HG03095 (cell line): Measurements from ENCODE around the gene IRF1.
"Not testable (repeated sequence)": the region's sequence is repeated elsewhere in the genome, so short reads cannot be mapped to it uniquely, and the experiment has no call there.

ENCODE experiments used
- ATAC-seq: cut with Tn5 transposase; IDR thresholded peaks from one replicate; pipeline ENCODE4 v1.9.1; 2021; ENCODE audit warnings: moderate library complexity; ENCODE audit not compliant: unreplicated experiment

IRF1 gene, protein sequence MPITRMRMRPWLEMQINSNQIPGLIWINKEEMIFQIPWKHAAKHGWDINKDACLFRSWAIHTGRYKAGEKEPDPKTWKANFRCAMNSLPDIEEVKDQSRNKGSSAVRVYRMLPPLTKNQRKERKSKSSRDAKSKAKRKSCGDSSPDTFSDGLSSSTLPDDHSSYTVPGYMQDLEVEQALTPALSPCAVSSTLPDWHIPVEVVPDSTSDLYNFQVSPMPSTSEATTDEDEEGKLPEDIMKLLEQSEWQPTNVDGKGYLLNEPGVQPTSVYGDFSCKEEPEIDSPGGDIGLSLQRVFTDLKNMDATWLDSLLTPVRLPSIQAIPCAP

DNA sequence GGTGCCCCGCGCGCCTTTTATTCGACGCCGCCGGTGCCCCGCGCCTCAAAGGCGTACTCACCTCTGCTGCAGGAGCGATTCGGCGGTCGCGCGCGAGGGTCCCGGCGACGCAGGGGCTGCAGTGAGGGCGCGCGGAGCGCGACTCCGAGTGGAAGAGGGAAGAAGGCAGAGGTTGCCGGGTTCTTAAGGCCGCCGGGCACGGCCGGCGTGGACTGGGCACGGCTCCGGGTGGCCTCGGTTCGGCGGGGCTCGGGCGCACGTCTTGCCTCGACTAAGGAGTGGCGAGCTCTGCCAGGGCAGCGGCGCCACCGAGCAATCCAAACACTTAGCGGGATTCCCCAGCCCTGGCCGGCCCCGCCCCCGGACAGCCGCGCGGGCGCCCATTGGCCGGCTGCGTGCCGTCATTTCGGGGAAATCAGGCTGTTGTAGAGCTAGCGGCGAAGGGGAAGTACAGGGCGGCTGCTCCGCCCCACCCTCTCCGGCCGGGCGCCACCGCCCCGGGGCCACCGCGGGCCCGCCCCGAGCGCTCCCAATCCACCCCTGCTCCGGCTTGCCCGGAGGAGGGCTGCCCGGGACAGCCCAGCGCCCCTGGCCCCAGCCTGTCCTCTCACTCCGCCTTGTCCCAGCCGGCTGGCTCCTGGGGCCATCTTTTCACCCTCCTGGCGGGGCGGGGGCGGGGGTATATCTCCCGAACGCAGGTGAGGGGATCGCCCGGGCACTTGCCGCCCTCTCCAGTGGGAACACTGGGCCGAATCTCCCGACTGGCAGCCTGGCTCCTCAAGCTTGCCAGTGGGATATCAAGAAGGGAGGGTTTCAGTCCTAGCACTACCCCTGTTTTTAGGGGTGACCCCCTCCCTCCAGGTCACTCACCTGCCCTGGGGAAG, at the start of gene IRF1:
Gene IRF1 (minus strand): TSS at position 290 of the 884 bp plus-strand sequence. CDS start 1,295 bp downstream, outside the sequence.
- ATAC-seq, result peak; percentile 73

DNA sequence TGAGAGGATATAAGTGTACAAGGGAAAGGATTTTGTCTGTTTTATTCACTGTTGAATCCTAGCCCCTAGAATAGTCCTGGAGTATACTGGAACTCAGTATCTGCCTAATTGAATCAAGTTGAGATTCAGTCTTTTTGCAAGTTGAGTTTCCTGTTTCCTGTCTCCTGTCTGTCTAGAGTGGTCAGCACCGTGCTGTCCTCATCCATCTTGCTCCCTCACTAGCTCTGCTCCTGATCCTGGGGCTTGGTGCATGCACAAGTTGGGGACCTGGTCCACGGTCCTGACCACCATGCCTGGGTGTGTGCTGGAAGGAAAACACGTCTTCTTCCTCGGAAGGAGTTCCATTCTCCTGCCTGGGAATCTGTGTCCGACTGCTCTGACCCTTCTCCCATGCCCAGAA, 49.6 kb upstream of the IRF1 start:
- no peak for ATAC-seq

DNA sequence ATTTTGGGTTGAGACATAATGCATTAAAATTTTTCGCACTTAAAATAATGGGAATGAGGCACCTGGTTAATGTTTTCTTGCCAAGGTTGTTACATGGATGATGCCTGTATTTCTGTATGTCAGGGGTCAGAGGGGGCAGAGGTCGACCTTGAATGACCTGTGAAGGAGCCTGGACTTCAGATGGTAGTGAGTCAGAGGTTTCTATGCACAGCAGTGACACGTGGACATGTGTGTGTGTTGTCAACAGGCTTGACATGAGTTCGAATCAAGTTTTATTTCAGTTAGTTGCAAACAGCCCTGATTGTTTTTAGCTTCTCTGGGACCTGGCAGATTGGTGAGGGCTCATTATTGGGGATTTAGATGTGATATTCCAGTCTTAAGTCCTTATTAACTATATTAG, 49.1 kb upstream of the IRF1 start:
- no peak for ATAC-seq

DNA sequence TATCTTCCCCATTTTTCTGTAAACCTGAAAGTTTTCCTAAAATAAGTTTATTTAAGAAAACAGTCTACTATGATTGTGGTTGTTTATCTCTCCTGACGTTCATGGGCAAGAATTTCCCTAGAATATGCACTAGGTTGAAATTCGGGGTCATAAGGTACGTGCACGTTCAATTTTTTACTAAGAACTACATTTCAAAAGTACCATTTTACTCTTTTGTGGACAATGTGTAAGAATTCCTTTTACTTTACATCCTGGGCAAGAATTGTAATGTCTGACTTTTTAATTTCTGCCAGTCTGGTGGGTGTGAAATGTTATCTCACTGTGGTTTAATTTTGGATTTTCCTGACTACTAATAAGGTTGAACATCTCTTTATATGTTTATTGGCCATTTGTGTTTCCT, 40.4 kb upstream of the IRF1 start:
- no peak for ATAC-seq

DNA sequence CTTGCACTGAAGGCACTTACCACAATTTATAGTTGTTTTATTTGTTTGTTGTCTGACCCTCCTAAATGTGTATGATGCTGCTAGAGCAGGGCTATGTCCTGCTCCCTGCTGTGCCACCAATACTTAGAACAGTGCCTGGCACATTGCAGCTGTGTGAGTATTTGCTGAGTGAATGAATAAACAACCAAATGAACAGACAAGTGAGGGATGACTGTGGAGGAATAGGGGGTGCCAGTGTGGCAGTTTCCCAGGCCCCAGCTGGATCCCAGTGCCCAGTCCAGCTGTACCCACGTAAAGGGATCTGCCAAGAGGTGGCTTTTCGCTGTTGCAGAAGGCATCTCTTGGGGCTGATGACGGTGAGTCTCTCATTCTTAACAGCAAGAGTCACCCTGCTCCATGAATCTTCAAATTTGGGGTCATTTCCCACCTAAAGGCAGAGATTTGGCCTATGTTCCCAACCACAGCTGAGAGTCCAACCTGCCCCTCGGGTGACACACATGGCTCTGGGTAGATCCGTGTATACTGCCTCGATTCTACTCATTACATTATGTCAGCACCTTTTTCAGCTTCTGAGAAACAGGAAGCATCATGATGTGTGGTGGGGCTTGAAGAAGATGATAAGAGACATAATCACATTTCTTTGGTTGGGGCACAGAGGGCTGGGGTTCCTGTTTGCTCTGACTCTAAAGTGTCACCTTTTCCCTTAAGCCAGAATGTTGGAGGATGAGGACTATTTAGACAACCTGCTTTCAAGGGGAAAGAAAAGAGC, 38.5 kb upstream of the IRF1 start:
- ATAC-seq, result no peak

DNA sequence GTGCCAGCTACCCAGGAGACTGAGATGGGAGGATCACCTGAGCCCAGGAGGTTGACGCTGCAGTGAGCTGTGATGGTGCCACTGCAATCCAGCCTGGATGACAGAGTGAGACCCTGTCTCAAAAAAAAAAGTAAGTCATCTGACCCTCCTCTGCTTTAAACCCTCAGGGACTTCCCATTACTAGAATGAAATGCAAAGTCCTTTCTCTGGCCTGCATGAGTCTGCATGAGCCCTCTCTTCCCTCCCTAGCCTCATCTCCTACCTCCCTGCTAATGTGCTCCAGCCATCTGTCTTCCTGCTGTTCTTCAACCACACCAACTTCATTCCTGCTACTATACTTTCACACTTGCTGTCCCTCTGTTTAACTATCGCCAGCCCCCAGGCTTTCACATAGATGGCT, 37.4 kb upstream of the IRF1 start:
- ATAC-seq, result no peak

DNA sequence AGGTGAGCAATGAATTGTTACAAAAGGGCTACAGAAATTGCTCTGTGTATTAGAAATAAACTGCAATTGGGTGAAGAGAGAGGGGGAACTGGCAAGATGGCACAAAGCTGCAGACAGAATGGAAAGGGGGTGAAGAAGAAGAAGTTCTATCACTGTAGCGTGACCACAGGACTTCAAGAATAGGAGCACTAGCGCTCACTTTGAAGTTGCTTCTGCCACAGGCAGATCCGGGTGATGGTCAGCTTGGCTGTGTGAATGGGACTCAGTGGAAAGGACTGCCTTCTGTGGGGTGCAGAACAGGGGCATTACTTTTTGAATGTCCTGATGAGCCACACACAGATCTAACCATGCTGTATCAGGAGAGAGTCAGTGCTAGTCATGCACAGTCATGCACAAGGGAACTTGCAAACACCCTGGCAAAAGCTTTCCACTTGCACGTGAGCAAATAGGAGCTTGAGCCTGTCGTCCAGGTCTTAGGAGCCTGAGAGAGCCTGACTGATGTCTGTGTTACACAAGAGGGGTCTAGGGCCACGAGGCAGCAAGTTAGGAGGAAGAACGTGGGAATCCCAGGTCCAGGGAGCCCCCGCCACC, 36.5 kb upstream of the IRF1 start:
- peak; percentile 8 for ATAC-seq

DNA sequence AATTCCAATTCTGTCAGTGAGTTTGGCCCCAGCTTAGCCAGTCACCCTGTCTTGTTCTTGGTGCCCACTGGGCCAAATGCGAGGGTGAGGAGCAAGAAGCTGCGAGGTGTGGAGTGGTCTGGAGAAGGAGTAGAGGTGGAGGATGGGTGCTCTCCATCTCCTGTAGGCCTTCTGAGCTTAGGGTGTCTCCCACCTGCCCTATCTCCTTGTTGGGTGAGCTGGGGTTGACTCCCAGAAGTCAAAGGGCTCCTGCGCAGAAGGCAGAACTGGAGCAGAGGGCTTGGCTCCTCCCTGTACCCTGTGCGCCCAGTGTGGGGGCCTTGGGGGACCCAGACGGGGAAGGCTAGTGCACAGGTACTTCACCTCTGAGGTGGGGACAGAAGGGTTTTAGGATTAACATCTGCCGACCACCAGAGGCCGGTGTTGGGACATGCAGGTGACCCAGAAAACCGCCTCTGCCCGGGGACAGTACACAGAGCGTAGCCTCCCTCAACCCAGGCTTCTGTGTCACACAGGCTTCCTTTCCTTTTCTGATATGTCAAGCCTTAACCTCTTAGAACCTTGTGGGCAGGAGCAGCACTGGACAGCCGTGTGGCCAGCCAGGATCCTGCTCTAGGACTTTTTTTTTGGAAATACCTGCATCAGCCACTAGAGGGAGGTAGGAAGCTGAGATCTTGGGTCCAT, 35.9 kb upstream of the IRF1 start:
- ATAC-seq, result peak; percentile 48

DNA sequence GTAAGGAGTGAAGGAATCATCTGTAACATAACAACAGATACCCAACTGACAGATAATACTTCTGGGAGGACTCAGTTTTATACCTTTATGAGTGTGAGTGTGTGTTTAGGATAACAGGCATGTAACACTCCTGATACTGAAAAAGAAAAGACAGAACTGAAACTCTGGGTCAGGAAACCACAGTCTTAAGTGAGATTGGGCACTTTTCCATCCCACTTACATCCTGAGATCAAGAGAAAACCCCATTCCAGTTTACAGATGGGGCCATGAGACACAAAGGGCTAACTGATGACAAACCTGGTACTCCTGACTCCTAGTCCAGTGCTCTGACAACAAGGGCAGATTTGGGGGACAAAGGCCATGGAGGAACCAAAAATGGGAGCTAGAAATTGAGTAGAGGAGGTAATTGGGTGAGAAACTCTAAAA, 34.7 kb upstream of the IRF1 start:
- ATAC-seq, result peak; percentile 66

DNA sequence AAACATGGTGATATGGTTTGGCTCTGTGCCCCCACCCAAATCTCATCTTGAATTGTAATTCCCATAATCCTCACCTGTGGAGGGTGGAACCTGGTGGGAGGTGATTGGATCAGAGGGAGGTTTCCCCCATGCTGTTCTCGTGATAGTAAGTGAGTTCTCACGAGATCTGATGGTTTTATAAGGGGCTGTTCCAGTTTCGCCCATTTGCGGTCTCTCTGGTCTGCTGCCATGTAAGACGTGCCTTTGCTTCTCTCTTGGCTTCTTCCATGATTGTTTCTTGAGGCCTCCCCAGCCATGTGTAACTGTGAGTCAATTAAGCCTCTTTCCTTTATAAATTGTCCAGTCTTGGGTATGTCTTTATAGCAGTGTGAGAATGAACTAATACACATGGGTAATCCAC, 34.3 kb upstream of the IRF1 start:
- ATAC-seq, result not testable (repeated sequence)

DNA sequence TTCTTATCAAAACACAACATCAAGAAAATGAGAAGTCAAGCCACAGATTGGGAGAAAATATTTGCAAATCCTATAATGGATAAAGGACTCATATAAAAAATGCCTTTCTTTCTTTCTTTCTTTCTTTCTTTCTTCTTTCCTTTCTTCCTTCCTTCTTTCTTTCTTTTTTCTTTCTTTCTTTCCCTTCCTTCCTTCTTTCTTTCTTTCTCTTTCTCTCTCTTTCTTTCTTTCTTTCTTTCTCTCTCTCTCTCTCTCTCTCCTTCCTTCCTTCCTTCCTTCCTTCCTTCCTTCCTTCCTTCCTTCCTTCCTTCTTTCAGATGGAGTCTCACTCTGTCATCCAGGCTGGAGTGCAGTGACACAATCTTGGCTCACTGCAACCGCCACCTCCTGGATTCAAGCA, 31.5 kb upstream of the IRF1 start:
- not testable (repeated sequence) for ATAC-seq

DNA sequence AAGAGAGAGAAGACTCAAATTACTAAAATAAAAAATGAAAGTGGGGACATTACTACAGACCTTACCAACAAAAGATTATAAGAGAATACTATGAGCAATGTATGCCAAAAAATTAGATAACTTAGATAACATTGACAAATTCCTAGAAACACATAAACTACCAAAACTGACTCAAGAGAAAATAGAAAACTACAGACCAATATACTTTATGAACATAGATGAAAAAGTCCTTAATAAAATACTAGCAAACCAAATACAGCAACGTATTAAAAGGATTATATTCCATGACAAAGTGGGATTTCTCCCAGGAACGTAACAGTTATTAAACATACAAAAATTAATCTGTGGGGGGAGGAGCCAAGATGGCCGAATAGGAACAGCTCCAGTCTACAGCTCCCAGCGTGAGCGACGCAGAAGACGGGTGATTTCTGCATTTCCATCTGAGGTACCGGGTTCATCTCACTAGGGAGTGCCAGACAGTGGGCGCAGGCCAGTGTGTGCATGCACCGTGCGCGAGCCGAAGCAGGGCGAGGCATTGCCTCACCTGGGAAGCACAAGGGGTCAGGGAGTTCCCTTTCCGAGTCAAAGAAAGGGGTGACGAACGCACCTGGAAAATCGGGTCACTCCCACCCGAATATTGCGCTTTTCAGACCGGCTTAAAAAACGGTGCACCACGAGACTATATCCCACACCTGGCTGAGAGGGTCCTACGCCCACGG, 23.2 kb upstream of the IRF1 start:
- not testable (repeated sequence) for ATAC-seq

DNA sequence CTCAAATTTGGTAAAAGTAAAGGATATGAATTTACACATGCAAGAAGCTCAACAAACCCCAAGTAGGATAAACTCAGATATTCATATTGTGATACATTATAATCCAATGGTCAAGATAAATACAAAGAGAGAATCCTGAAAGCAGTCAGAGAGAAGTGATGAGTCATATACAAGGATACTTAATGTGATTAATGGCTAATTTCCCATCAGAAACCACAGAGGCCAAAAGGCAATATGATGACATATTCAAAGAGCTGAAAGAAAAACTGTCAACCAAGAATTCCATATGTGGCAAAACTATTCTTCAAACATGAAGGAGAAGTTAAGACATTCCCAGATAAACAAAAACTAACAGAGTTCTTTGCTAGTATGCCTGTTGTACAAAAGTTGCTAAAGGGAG, 19.5 kb upstream of the IRF1 start:
- no peak for ATAC-seq

DNA sequence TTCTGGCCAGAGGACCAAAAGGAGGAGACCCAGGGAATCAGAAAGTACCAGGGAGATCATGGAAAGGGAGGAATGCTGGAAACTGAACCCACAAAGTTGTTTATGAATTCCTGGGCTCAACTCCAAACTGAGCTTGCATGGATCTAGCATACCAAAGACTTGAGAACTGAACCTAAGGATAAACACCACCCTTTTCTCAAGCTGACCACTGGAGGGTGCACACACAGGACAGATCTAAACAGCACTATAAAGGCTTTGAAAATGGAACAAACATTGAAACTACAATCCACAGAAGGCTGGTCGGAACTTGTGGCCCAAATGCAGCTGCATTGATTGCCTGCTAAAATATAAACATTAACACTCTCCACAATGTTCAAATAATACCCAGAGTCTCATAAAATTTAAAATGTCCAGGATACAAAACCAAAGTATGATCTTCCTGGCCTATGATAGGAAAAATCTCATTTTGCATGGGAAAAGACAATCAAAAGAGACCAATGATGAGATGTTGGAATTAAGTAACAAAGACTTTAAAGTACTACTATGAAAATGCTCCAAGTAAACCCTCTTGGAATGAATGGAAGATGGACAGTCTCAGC, 15.6 kb upstream of the IRF1 start:
- peak; percentile 60 for ATAC-seq

DNA sequence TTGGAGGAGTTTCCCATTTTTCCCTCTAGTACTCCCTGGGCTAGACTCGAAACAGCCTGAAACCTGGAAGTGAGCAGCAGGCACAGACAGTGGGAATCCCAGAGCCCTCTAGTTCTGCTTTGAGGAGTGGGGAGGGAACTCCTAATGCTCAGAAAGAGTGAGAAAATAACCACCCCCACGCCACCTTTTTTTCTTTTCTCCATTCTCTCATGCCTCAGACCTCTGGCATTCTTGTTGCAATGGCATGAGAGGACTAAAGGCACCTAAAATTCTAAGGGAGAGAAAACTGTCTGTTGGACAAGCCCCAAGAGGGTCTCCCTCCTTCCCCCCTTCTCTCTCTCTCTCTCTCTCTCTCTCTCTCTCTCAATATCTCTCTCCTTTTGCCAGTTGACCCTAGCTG, 15.1 kb upstream of the IRF1 start:
- no peak for ATAC-seq

DNA sequence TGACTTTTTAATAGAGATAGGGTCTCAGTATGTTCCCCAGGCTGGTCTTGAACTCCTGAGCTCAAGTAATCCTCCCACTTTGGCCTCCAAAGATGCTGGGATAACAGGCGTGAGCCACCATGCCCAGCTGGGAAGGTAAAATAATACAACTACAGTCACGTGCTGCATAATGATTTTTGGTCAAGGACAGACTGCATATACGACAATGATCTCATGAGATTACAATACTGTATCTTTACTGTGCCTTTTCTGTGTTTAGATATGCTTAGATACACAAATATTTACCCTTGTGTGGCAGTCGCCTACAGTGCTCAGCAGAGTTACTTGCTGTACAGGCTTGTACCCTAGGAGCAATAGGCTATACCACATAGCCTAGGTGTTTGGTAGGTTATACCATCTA, 14.2 kb upstream of the IRF1 start:
- ATAC-seq, result no peak

DNA sequence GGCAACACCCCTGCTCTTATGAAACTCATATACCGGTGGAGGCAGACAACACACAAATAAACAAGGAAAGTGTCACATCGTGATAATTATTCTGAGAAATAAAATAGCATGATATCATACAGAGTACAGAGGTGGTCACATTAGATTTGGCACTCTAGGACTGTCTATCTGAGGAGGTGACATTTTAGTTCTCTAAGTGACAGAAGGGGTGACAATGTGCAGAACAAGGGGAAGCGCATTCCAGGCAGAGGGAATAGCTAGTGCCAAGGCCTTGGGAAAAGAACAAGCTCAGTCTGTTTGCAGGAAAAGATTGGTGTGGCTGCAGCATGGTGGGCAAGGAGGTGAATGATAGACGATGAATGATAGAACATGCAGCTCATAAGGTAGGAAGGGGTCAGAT, 12.7 kb upstream of the IRF1 start:
- ATAC-seq, result no peak

DNA sequence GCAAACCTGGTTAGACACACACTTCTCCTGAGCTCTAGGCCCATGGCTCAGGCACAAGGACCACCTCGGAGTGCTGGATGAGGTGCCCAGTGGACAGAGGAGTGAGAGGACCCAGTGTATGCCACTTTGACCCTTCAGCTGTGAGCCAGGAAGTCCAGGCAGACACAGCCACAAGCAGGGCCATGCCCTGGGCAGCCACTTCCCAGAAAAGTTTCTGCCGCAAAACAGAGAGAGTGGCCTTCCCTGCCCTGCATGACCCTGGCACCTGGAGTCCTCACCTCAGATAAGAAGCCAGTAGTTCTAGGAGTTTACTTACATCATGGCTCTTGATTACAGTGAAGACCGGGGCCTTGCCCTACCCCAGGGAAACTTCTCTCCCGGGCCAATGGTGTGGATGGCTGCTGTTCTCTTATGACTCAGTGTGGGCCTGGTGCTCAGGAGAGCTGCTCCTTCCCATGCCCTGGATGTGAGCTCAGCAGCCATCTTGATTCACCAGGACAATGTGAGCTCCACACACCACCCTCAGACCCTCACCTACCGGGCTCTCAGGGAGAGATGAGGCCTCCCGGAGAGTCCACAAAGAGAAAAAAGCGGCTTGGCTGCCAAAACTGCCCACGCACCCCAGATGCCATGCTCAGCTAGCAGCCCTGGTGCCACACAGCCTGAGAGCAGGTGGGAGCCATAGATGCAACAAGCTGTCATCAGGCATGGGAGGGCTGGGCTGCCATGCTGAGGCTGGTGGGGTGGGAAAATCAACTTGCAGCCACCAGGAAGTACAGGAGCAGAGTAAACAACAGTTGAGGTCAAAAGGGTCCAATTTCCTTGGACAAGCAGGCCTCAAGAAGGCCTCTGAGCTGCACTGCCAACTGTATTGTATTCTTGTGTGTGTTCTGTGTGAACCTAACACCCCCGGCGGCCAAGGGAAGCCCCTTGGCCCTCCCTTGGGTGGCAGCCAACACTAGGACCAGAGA, 11.7 kb upstream of the IRF1 start:
- ATAC-seq, result no peak
